HG03039 (cell line): ENCODE measurements around the gene LDAH.
"Not testable (repeated sequence)": the region's sequence is repeated elsewhere in the genome, so short reads cannot be mapped to it uniquely, and the experiment has no call there.

Experiments
- ATAC-seq: cut with Tn5 transposase; IDR thresholded peaks from one replicate; pipeline ENCODE4 v1.9.1; 2021; ENCODE audit warnings: mild to moderate bottlenecking, moderate library complexity; ENCODE audit not compliant: unreplicated experiment

Gene LDAH

GRCh38 chr2:20724500-20725053 lies 98.3 kb downstream of the LDAH start:
- no peak for ATAC-seq

- no peak for ATAC-seq
Measured at GRCh38 chr2:20723543-20723942, 99.4 kb downstream of the LDAH start.

GRCh38 chr2:20722592-20723240 lies 100.2 kb downstream of the LDAH start:
- ATAC-seq = no peak

GRCh38 chr2:20717641-20718040 lies 105.3 kb downstream of the LDAH start:
- ATAC-seq = no peak

GRCh38 chr2:20716164-20716563 lies 106.7 kb downstream of the LDAH start:
- ATAC-seq = not testable (repeated sequence)

GRCh38 chr2:20714412-20714811 lies 108.5 kb downstream of the LDAH start:
- not testable (repeated sequence) for ATAC-seq

GRCh38 chr2:20713585-20713984 lies 109.3 kb downstream of the LDAH start:
- ATAC-seq = not testable (repeated sequence)

GRCh38 chr2:20711641-20712040 lies 111.3 kb downstream of the LDAH start:
- not testable (repeated sequence) for ATAC-seq

GRCh38 chr2:20707601-20708000 lies 115.3 kb downstream of the LDAH start:
- ATAC-seq = no peak

GRCh38 chr2:20706786-20707185 lies 116.1 kb downstream of the LDAH start:
- ATAC-seq = no peak

- no peak for ATAC-seq
Measured at GRCh38 chr2:20706217-20706616, 116.7 kb downstream of the LDAH start.

GRCh38 chr2:20704886-20705285 lies 118.0 kb downstream of the LDAH start:
- ATAC-seq = no peak

- no peak for ATAC-seq
Measured at GRCh38 chr2:20702563-20702962, 120.3 kb downstream of the LDAH start.

GRCh38 chr2:20698916-20699613 lies 123.8 kb downstream of the LDAH start:
- no peak for ATAC-seq

GRCh38 chr2:20697322-20697934 lies 125.5 kb downstream of the LDAH start:
- no peak for ATAC-seq

GRCh38 chr2:20696366-20696765 lies 126.5 kb downstream of the LDAH start:
- no peak for ATAC-seq

GRCh38 chr2:20693317-20693716 lies 129.6 kb downstream of the LDAH start:
- ATAC-seq = no peak

- ATAC-seq = no peak
Measured at GRCh38 chr2:20692081-20692480, 130.8 kb downstream of the LDAH start.

GRCh38 chr2:20691076-20691734 lies 131.7 kb downstream of the LDAH start:
- no peak for ATAC-seq

GRCh38 chr2:20689428-20690264 lies 133.3 kb downstream of the LDAH start:
- ATAC-seq = no peak
